Measurements from ENCODE around the gene ARMH1.

DNA sequence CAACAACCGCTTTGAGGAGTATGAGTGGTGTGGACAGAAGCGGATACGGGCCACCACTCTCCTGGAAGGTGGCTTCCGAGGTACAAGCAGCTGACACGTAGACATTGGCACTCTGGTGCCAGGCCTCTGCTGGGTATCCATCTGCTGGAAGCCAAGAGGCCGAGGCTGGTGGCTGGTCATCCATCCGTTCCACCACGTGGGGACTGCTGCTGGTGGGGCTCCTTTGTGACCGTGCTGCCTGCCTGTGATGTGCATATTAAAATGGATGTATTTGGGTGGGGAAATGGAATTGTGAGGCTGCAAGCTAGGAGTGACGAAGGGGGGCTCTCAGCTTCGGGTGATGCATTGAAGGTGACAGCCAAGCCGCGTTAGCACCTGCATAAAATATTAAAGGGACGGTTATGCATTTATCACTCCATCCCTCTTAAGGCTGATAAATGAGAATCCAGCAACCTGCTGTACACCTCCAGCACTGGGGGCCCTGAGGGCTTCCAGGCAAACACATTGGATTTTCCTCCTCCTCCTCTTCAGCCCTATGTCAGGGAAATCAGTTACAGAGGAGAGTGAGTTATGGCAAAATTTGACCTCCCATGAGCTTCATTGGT, 38.3 kb upstream of the ARMH1 start:
- TF ChIP-seq, protein P1, sequence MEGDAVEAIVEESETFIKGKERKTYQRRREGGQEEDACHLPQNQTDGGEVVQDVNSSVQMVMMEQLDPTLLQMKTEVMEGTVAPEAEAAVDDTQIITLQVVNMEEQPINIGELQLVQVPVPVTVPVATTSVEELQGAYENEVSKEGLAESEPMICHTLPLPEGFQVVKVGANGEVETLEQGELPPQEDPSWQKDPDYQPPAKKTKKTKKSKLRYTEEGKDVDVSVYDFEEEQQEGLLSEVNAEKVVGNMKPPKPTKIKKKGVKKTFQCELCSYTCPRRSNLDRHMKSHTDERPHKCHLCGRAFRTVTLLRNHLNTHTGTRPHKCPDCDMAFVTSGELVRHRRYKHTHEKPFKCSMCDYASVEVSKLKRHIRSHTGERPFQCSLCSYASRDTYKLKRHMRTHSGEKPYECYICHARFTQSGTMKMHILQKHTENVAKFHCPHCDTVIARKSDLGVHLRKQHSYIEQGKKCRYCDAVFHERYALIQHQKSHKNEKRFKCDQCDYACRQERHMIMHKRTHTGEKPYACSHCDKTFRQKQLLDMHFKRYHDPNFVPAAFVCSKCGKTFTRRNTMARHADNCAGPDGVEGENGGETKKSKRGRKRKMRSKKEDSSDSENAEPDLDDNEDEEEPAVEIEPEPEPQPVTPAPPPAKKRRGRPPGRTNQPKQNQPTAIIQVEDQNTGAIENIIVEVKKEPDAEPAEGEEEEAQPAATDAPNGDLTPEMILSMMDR (IDR thresholded peaks at IDR 0.05; ENCODE audit: low read depth, low read length) = no peak
- TF ChIP-seq POLR2A (IDR thresholded peaks at IDR 0.05; ENCODE audit: extremely low read depth, insufficient read length) = no peak
- TF ChIP-seq, protein P2, sequence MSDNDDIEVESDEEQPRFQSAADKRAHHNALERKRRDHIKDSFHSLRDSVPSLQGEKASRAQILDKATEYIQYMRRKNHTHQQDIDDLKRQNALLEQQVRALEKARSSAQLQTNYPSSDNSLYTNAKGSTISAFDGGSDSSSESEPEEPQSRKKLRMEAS (IDR thresholded peaks at IDR 0.05; ENCODE audit: low read depth, low read length) = no peak
- no peak for TF ChIP-seq MYC (IDR thresholded peaks at IDR 0.05; ENCODE audit: low read depth, low read length)
